GM21529 (cell line): Measurements from ENCODE around the gene SLC2A14.

Experiments used
- ATAC-seq: cut with Tn5 transposase; IDR thresholded peaks from one replicate; pipeline ENCODE4 v1.9.1; 2021; ENCODE audit not compliant: unreplicated experiment

The SLC2A14 gene

DNA sequence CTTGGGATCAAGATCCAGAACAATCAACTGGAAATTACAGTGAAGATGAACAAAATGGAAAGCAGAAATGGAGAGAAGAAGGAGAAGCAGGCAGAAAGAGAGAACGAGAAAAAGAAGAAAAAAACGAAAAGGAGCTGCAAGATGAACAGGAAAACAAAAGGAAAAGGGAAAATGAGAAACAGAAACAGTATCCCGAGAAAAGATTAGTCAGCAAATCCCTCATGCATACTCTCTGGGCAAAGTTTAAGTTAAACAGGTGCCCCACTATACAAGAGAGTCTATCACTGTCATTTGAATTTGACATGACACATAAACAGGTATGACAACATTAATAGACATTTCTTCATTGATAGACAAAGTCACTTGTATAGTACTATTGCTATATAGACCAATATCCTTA is 102.7 kb downstream of the SLC2A14 start:
- ATAC-seq: no peak
